Measurements from ENCODE around the gene UGT2B17.
"Not testable (repeated sequence)": the region's sequence is repeated elsewhere in the genome, so short reads cannot be mapped to it uniquely, and the experiment has no call there.

Gene UGT2B17

GRCh38 chr4:68576272-68577125 lies at the start of gene UGT2B17:
Gene UGT2B17, minus strand, starts transcription at chr4:68576322. Its CDS starts 7,838 bp downstream, at chr4:68568484.
- DNase-seq: no peak

GRCh38 chr4:68622731-68623130 lies 46.6 kb upstream of the UGT2B17 start:
- not testable (repeated sequence) for DNase-seq

- no peak for DNase-seq
Measured at GRCh38 chr4:68617003-68617698, 41.0 kb upstream of the UGT2B17 start.

- no peak for DNase-seq
Measured at GRCh38 chr4:68615699-68616422, 39.7 kb upstream of the UGT2B17 start.

GRCh38 chr4:68613752-68614151 lies 37.6 kb upstream of the UGT2B17 start:
- DNase-seq: no peak

- no peak for DNase-seq
Measured at GRCh38 chr4:68606240-68606639, 30.1 kb upstream of the UGT2B17 start.

GRCh38 chr4:68599150-68599549 lies 23.0 kb upstream of the UGT2B17 start:
- no peak for DNase-seq

- DNase-seq: no peak
Measured at GRCh38 chr4:68597482-68597881, 21.4 kb upstream of the UGT2B17 start.

- no peak for DNase-seq
Measured at GRCh38 chr4:68594678-68595077, 18.6 kb upstream of the UGT2B17 start.

- no peak for DNase-seq
Measured at GRCh38 chr4:68593112-68593511, 17.0 kb upstream of the UGT2B17 start.

- DNase-seq: no peak
Measured at GRCh38 chr4:68592673-68593072, 16.6 kb upstream of the UGT2B17 start.

GRCh38 chr4:68591204-68591603 lies 15.1 kb upstream of the UGT2B17 start:
- DNase-seq: no peak

GRCh38 chr4:68589790-68590189 lies 13.7 kb upstream of the UGT2B17 start:
- no peak for DNase-seq

GRCh38 chr4:68582339-68582717 lies 6.2 kb upstream of the UGT2B17 start:
- no peak for DNase-seq

- no peak for DNase-seq
Measured at GRCh38 chr4:68581383-68582338, 5.5 kb upstream of the UGT2B17 start.

GRCh38 chr4:68577590-68577989 lies 1.5 kb upstream of the UGT2B17 start:
- DNase-seq: no peak

- not testable (repeated sequence) for DNase-seq
Measured at GRCh38 chr4:68575636-68576035, 486 bp downstream of the UGT2B17 start.

- no peak for DNase-seq
Measured at GRCh38 chr4:68575081-68575480, 1.0 kb downstream of the UGT2B17 start.

- DNase-seq: no peak
Measured at GRCh38 chr4:68572653-68573170, 3.4 kb downstream of the UGT2B17 start.

GRCh38 chr4:68570122-68570507 lies 6.0 kb downstream of the UGT2B17 start:
- no peak for DNase-seq

- no peak for DNase-seq
Measured at GRCh38 chr4:68569466-68570121, 6.5 kb downstream of the UGT2B17 start.

GRCh38 chr4:68569036-68569435 lies 7.1 kb downstream of the UGT2B17 start:
- not testable (repeated sequence) for DNase-seq
